Ishikawa (cell line): ENCODE data around the gene CHD5.

Source experiments
- CEBPB ChIP-seq: IDR thresholded peaks from 2 replicates; pipeline ENCODE4 v1.6.1; 2012
- CREB1 ChIP-seq: IDR thresholded peaks from 2 replicates; pipeline ENCODE4 v1.6.1; 2012; ENCODE audit warnings: low read depth
- EGR1 ChIP-seq: IDR thresholded peaks from 2 replicates; pipeline ENCODE4 v1.6.1; 2012
- EP300 ChIP-seq: IDR thresholded peaks from 2 replicates; pipeline ENCODE4 v1.6.1; 2012; ENCODE audit warnings: borderline replicate concordance
- NFIC ChIP-seq: IDR thresholded peaks from 2 replicates; pipeline ENCODE4 v1.6.1; 2012
- RAD21 ChIP-seq: IDR thresholded peaks from 2 replicates; pipeline ENCODE4 v1.6.1; 2012; ENCODE audit warnings: low read depth
- TAF1 ChIP-seq: IDR thresholded peaks from 2 replicates; pipeline ENCODE4 v1.6.1; 2012; ENCODE audit warnings: low read depth, mild to moderate bottlenecking
- TCF12 ChIP-seq: IDR thresholded peaks from 2 replicates; pipeline ENCODE4 v1.6.1; 2012; ENCODE audit warnings: low read depth
- ZBTB7A ChIP-seq: IDR thresholded peaks from 2 replicates; pipeline ENCODE4 v1.6.1; 2012; ENCODE audit warnings: low read depth
- TF ChIP-seq, protein P1 (sequence below): IDR thresholded peaks from 2 replicates; pipeline ENCODE4 v1.6.1; 2012
- TF ChIP-seq, protein P2 (sequence below): IDR thresholded peaks from 2 replicates; pipeline ENCODE4 v1.6.1; 2012; ENCODE audit warnings: low read depth, mild to moderate bottlenecking
- TF ChIP-seq, protein P3 (sequence below): IDR thresholded peaks from 2 replicates; pipeline ENCODE4 v1.6.1; 2012

DNA sequence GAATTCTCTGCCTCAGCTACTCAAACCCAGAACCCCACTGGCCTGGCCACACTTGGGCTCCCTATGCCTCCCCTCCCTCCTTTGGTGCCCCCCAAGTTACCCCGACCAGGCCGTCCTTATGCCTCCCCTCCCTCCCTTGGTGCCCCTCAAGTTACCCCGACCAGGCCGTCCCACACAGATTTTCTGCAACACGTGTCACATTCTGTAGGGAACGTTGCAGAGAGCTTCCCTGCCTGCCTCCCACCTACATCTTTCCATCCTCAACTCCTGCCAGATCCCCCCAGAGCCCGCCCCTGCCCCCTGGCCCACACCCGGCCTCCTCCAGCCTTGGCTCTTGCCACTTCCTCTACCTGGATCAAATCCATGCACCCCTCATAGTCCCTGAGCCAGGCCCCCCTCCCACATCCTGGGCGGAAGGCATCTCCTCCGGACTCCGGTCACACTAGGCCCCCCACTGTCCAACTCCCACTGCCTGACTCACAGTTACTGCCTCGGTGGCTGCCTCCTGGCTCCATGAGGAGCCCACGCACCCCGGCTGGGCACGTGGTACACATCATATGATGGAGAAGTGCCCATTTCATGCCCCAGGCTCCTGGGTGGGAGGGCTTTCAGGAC lies 93.3 kb downstream of the CHD5 start:
- TF ChIP-seq NFIC: no peak
- TF ChIP-seq, protein P1, sequence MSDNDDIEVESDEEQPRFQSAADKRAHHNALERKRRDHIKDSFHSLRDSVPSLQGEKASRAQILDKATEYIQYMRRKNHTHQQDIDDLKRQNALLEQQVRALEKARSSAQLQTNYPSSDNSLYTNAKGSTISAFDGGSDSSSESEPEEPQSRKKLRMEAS: no peak
- no peak for TF ChIP-seq EP300
- no peak for TF ChIP-seq TAF1
- TF ChIP-seq, protein P2, sequence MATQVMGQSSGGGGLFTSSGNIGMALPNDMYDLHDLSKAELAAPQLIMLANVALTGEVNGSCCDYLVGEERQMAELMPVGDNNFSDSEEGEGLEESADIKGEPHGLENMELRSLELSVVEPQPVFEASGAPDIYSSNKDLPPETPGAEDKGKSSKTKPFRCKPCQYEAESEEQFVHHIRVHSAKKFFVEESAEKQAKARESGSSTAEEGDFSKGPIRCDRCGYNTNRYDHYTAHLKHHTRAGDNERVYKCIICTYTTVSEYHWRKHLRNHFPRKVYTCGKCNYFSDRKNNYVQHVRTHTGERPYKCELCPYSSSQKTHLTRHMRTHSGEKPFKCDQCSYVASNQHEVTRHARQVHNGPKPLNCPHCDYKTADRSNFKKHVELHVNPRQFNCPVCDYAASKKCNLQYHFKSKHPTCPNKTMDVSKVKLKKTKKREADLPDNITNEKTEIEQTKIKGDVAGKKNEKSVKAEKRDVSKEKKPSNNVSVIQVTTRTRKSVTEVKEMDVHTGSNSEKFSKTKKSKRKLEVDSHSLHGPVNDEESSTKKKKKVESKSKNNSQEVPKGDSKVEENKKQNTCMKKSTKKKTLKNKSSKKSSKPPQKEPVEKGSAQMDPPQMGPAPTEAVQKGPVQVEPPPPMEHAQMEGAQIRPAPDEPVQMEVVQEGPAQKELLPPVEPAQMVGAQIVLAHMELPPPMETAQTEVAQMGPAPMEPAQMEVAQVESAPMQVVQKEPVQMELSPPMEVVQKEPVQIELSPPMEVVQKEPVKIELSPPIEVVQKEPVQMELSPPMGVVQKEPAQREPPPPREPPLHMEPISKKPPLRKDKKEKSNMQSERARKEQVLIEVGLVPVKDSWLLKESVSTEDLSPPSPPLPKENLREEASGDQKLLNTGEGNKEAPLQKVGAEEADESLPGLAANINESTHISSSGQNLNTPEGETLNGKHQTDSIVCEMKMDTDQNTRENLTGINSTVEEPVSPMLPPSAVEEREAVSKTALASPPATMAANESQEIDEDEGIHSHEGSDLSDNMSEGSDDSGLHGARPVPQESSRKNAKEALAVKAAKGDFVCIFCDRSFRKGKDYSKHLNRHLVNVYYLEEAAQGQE: no peak
- no peak for TF ChIP-seq RAD21
- TF ChIP-seq CREB1: no peak
- TF ChIP-seq EGR1: no peak
- TF ChIP-seq ZBTB7A: no peak
- TF ChIP-seq, protein P3, sequence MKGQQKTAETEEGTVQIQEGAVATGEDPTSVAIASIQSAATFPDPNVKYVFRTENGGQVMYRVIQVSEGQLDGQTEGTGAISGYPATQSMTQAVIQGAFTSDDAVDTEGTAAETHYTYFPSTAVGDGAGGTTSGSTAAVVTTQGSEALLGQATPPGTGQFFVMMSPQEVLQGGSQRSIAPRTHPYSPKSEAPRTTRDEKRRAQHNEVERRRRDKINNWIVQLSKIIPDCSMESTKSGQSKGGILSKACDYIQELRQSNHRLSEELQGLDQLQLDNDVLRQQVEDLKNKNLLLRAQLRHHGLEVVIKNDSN: no peak; the same call in 1 of the 2 replicates
- no peak for TF ChIP-seq CEBPB
- no peak for TF ChIP-seq TCF12
